ENCODE measurements around the gene COG1.

COG1 gene

GRCh38 chr17:73157521-73157890, 35.3 kb upstream of the COG1 start:
- H3K4me1 ChIP-seq (ENCODE audit: control insufficient read depth, insufficient read depth, low read length): no peaks in the 10 kb centered on the region
- peaks cover 27% of the 10 kb centered on the region for H3K27me3 ChIP-seq (ENCODE audit: control insufficient read depth, insufficient read depth, low read length)
- H3K4me2 ChIP-seq (ENCODE audit: low read length): no peak overlapping the region
- no peak overlapping the region for H3K4me3 ChIP-seq (ENCODE audit: low read length)
- H3K36me3 ChIP-seq (ENCODE audit: insufficient read depth, low read length): no peaks in the 10 kb centered on the region
- no peaks in the 10 kb centered on the region for H3K9me3 ChIP-seq (replicated peaks; ENCODE audit: low read length)
- H3K9ac ChIP-seq (ENCODE audit: low read depth, low read length): no peak overlapping the region

GRCh38 chr17:73158133-73158532, 34.7 kb upstream of the COG1 start:
- no peak overlapping the region for H3K4me2 ChIP-seq (ENCODE audit: low read length)

GRCh38 chr17:73160980-73161630, 31.8 kb upstream of the COG1 start:
- Histone ChIP-seq H3K4me2 (ENCODE audit: low read length) (no peak overlapping the region), H3K9me3 (replicated peaks; ENCODE audit: low read length) (no peaks in the 10 kb centered on the region), H3K4me3 (ENCODE audit: low read length) (no peak overlapping the region), H3K27me3 (ENCODE audit: control insufficient read depth, insufficient read depth, low read length) (peaks cover 62% of the 10 kb centered on the region), H3K36me3 (ENCODE audit: insufficient read depth, low read length) (no peaks in the 10 kb centered on the region), H3K9ac (ENCODE audit: low read depth, low read length) (no peak overlapping the region), H3K4me1 (ENCODE audit: control insufficient read depth, insufficient read depth, low read length) (peaks cover 18% of the 10 kb centered on the region)

More at GRCh38 chr17:73158133-73158532, 34.7 kb upstream of the COG1 start:
- peaks cover 32% of the 10 kb centered on the region for H3K27me3 ChIP-seq (ENCODE audit: control insufficient read depth, insufficient read depth, low read length)
- no peaks in the 10 kb centered on the region for H3K9me3 ChIP-seq (replicated peaks; ENCODE audit: low read length)
- no peak overlapping the region for H3K4me3 ChIP-seq (ENCODE audit: low read length)
- H3K36me3 ChIP-seq (ENCODE audit: insufficient read depth, low read length): no peaks in the 10 kb centered on the region
- no peaks in the 10 kb centered on the region for H3K4me1 ChIP-seq (ENCODE audit: control insufficient read depth, insufficient read depth, low read length)
- H3K9ac ChIP-seq (ENCODE audit: low read depth, low read length): no peak overlapping the region

DNA sequence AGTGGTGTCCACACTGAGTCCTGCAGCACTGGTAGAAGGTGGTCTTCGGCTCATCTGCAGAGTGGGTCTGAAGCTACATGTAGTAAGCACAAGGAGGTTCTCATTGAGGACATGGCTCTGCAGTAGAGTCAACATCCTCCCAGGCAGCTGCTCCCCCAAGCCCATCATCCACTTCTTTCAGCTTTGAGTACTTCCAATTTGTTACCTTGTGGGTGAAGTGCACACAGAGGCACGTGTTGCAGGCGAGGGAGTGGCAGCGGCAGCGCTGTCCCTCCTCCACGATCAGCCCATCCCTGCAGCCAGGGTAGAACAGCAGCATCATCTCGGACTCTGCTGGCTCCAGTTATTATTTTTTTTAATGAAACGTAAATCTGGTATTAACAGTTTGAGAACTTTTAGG, 29.8 kb upstream of the COG1 start:
- H3K9me3 ChIP-seq (replicated peaks; ENCODE audit: low read length): no peaks in the 10 kb centered on the region
- H3K4me1 ChIP-seq (ENCODE audit: control insufficient read depth, insufficient read depth, low read length): peaks cover 22% of the 10 kb centered on the region
- H3K4me2 ChIP-seq (ENCODE audit: low read length): no peak overlapping the region
- H3K4me3 ChIP-seq (ENCODE audit: low read length): no peak overlapping the region
- H3K27me3 ChIP-seq (ENCODE audit: control insufficient read depth, insufficient read depth, low read length): peaks cover 79% of the 10 kb centered on the region
- no peak overlapping the region for H3K9ac ChIP-seq (ENCODE audit: low read depth, low read length)
- no peaks in the 10 kb centered on the region for H3K36me3 ChIP-seq (ENCODE audit: insufficient read depth, low read length)

DNA sequence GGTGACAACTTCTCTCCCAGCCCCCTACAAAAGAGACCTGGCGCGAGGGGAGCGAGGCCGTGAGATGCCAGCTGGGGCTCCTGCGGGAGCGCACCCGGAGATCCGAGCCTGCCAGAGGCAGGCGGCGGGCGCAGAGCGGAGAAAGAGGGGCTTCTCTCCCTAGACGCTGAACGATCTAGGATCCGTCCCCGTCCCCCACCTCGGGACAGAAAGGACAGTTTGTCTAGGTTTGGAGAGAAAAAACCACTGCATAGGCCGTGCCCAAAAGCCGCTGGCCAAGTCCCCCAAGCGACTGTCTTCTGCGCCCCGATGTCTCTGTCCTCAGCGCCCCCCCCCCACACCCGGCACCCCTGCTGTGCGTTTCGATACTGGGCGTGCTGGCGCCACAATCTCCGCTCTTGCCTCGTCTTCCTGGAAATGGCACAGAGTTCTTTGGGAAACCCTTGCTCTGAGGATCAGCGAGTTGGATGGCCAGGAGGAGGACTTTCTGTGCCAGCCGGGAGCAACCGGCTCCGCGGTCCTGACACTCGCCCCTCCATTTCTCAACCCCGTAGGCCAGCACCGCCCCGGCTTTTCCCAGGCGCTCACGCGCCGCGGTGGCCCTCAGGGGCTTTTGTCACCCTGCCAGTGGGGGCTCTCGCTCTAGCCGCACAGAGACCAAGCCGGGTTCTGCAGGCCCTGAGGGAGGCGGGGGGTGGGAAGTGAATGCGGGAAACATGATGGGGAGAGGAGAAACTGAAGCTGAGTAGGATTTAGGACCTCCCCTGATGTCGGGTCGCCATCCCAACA, 27.0 kb upstream of the COG1 start:
- Histone ChIP-seq H3K36me3 (ENCODE audit: insufficient read depth, low read length) (no peaks in the 10 kb centered on the region), H3K27me3 (ENCODE audit: control insufficient read depth, insufficient read depth, low read length) (peaks cover 74% of the 10 kb centered on the region), H3K9ac (ENCODE audit: low read depth, low read length) (no peak overlapping the region)

GRCh38 chr17:73166731-73167581, 25.9 kb upstream of the COG1 start:
- peak overlapping the region; percentile 85 for H3K4me2 ChIP-seq (ENCODE audit: low read length)
- H3K27me3 ChIP-seq (ENCODE audit: control insufficient read depth, insufficient read depth, low read length): peaks cover 64% of the 10 kb centered on the region
- H3K4me1 ChIP-seq (ENCODE audit: control insufficient read depth, insufficient read depth, low read length): peaks cover 22% of the 10 kb centered on the region
- H3K9me3 ChIP-seq (replicated peaks; ENCODE audit: low read length): no peaks in the 10 kb centered on the region
- no peak overlapping the region for H3K9ac ChIP-seq (ENCODE audit: low read depth, low read length)
- no peak overlapping the region for H3K4me3 ChIP-seq (ENCODE audit: low read length)
- H3K36me3 ChIP-seq (ENCODE audit: insufficient read depth, low read length): no peaks in the 10 kb centered on the region

More for the DNA sequence above, 27.0 kb upstream of the COG1 start:
- Histone ChIP-seq H3K9me3 (replicated peaks; ENCODE audit: low read length) (no peaks in the 10 kb centered on the region), H3K4me2 (ENCODE audit: low read length) (peak overlapping the region; percentile 85), H3K4me1 (ENCODE audit: control insufficient read depth, insufficient read depth, low read length) (peaks cover 22% of the 10 kb centered on the region), H3K4me3 (ENCODE audit: low read length) (peak overlapping the region; percentile 63)

GRCh38 chr17:73168667-73169066, 24.2 kb upstream of the COG1 start:
- Histone ChIP-seq H3K4me3 (ENCODE audit: low read length) (no peak overlapping the region), H3K9ac (ENCODE audit: low read depth, low read length) (no peak overlapping the region), H3K9me3 (replicated peaks; ENCODE audit: low read length) (no peaks in the 10 kb centered on the region), H3K4me2 (ENCODE audit: low read length) (no peak overlapping the region), H3K36me3 (ENCODE audit: insufficient read depth, low read length) (no peaks in the 10 kb centered on the region), H3K4me1 (ENCODE audit: control insufficient read depth, insufficient read depth, low read length) (peaks cover 22% of the 10 kb centered on the region), H3K27me3 (ENCODE audit: control insufficient read depth, insufficient read depth, low read length) (peaks cover 53% of the 10 kb centered on the region)

GRCh38 chr17:73170324-73170723, 22.5 kb upstream of the COG1 start:
- Histone ChIP-seq H3K27me3 (ENCODE audit: control insufficient read depth, insufficient read depth, low read length) (peaks cover 37% of the 10 kb centered on the region), H3K4me3 (ENCODE audit: low read length) (no peak overlapping the region), H3K4me2 (ENCODE audit: low read length) (no peak overlapping the region), H3K9ac (ENCODE audit: low read depth, low read length) (no peak overlapping the region), H3K36me3 (ENCODE audit: insufficient read depth, low read length) (no peaks in the 10 kb centered on the region), H3K4me1 (ENCODE audit: control insufficient read depth, insufficient read depth, low read length) (peaks cover 11% of the 10 kb centered on the region), H3K9me3 (replicated peaks; ENCODE audit: low read length) (no peaks in the 10 kb centered on the region)

- Histone ChIP-seq H3K9ac (ENCODE audit: low read depth, low read length) (no peak overlapping the region), H3K27me3 (ENCODE audit: control insufficient read depth, insufficient read depth, low read length) (peaks cover 17% of the 10 kb centered on the region), H3K4me2 (ENCODE audit: low read length) (no peak overlapping the region), H3K9me3 (replicated peaks; ENCODE audit: low read length) (no peaks in the 10 kb centered on the region), H3K4me1 (ENCODE audit: control insufficient read depth, insufficient read depth, low read length) (no peaks in the 10 kb centered on the region), H3K36me3 (ENCODE audit: insufficient read depth, low read length) (no peaks in the 10 kb centered on the region), H3K4me3 (ENCODE audit: low read length) (no peak overlapping the region)
These were observed 20.6 kb upstream of the COG1 start for GRCh38 chr17:73172252-73172651.

GRCh38 chr17:73174126-73174525, 18.7 kb upstream of the COG1 start:
- Histone ChIP-seq H3K4me1 (ENCODE audit: control insufficient read depth, insufficient read depth, low read length) (no peaks in the 10 kb centered on the region), H3K9me3 (replicated peaks; ENCODE audit: low read length) (no peaks in the 10 kb centered on the region), H3K9ac (ENCODE audit: low read depth, low read length) (no peak overlapping the region), H3K4me2 (ENCODE audit: low read length) (no peak overlapping the region), H3K36me3 (ENCODE audit: insufficient read depth, low read length) (no peaks in the 10 kb centered on the region), H3K4me3 (ENCODE audit: low read length) (no peak overlapping the region), H3K27me3 (ENCODE audit: control insufficient read depth, insufficient read depth, low read length) (no peaks in the 10 kb centered on the region)

DNA sequence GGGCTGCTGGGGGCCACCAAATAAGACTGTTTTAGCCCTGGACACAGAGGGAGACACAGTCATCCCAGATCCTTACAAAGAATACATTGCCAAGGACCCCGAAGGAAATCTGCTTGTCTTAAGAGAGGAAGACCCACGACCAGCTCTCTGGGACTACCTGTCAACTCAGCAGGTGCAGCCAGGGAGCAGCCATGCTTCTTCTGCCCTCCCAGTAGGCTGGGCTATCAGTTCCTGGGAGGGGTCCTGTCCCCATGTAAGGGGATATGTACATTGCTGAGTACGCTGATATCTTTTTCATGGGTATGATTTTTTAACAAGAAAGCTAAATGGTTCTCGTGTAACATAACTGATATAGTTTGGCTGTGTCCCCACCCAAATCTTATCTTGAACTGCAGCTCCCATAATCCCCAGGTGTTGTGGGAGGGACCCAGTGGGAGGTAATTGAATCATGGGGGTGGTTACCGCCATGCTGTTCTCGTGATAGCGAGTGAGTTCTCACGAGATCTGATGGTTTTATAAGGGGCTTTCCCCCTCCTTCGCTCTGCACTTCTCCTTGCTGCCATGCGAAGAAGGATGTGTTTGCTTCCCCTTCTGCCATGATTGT, 16.8 kb upstream of the COG1 start:
- Histone ChIP-seq H3K9ac (ENCODE audit: low read depth, low read length) (no peak overlapping the region), H3K4me1 (ENCODE audit: control insufficient read depth, insufficient read depth, low read length) (no peaks in the 10 kb centered on the region), H3K4me3 (ENCODE audit: low read length) (no peak overlapping the region)

More for the DNA sequence above, 16.8 kb upstream of the COG1 start:
- H3K9me3 ChIP-seq (replicated peaks; ENCODE audit: low read length): no peaks in the 10 kb centered on the region
- no peak overlapping the region for H3K4me2 ChIP-seq (ENCODE audit: low read length)
- no peaks in the 10 kb centered on the region for H3K27me3 ChIP-seq (ENCODE audit: control insufficient read depth, insufficient read depth, low read length)
- no peaks in the 10 kb centered on the region for H3K36me3 ChIP-seq (ENCODE audit: insufficient read depth, low read length)
